ENCODE data around the gene PSPN.

DNA sequence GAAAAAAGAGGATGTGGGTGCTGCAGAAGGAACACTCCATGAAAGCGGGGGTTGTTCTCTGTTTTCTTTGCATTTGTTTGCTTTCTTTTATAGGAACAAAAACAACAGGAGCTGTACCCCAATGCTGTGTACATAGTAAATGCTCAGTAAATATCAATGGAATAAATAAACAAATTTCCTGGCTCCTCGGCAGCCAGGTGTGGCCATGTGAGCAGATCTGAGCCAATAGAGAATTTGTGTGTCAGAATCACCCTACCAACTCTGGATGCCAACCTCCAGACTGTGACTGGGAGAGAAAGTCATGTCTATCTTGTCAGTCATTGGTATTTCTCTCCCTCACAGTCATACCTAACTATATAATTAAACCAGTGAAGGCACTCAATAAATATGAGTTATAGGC is 25.0 kb downstream of the PSPN start:
- no peak for TF ChIP-seq ZNF610 (tag by site-specific recombination; IDR thresholded peaks at IDR 0.05; ENCODE audit: borderline replicate concordance)
- TF ChIP-seq, protein P1, sequence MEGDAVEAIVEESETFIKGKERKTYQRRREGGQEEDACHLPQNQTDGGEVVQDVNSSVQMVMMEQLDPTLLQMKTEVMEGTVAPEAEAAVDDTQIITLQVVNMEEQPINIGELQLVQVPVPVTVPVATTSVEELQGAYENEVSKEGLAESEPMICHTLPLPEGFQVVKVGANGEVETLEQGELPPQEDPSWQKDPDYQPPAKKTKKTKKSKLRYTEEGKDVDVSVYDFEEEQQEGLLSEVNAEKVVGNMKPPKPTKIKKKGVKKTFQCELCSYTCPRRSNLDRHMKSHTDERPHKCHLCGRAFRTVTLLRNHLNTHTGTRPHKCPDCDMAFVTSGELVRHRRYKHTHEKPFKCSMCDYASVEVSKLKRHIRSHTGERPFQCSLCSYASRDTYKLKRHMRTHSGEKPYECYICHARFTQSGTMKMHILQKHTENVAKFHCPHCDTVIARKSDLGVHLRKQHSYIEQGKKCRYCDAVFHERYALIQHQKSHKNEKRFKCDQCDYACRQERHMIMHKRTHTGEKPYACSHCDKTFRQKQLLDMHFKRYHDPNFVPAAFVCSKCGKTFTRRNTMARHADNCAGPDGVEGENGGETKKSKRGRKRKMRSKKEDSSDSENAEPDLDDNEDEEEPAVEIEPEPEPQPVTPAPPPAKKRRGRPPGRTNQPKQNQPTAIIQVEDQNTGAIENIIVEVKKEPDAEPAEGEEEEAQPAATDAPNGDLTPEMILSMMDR (tag by site-specific recombination; IDR thresholded peaks at IDR 0.05) = no peak
- TF ChIP-seq, protein P2, sequence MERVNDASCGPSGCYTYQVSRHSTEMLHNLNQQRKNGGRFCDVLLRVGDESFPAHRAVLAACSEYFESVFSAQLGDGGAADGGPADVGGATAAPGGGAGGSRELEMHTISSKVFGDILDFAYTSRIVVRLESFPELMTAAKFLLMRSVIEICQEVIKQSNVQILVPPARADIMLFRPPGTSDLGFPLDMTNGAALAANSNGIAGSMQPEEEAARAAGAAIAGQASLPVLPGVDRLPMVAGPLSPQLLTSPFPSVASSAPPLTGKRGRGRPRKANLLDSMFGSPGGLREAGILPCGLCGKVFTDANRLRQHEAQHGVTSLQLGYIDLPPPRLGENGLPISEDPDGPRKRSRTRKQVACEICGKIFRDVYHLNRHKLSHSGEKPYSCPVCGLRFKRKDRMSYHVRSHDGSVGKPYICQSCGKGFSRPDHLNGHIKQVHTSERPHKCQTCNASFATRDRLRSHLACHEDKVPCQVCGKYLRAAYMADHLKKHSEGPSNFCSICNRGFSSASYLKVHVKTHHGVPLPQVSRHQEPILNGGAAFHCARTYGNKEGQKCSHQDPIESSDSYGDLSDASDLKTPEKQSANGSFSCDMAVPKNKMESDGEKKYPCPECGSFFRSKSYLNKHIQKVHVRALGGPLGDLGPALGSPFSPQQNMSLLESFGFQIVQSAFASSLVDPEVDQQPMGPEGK (tag by site-specific recombination; IDR thresholded peaks at IDR 0.05) = no peak
- TF ChIP-seq, protein P3, sequence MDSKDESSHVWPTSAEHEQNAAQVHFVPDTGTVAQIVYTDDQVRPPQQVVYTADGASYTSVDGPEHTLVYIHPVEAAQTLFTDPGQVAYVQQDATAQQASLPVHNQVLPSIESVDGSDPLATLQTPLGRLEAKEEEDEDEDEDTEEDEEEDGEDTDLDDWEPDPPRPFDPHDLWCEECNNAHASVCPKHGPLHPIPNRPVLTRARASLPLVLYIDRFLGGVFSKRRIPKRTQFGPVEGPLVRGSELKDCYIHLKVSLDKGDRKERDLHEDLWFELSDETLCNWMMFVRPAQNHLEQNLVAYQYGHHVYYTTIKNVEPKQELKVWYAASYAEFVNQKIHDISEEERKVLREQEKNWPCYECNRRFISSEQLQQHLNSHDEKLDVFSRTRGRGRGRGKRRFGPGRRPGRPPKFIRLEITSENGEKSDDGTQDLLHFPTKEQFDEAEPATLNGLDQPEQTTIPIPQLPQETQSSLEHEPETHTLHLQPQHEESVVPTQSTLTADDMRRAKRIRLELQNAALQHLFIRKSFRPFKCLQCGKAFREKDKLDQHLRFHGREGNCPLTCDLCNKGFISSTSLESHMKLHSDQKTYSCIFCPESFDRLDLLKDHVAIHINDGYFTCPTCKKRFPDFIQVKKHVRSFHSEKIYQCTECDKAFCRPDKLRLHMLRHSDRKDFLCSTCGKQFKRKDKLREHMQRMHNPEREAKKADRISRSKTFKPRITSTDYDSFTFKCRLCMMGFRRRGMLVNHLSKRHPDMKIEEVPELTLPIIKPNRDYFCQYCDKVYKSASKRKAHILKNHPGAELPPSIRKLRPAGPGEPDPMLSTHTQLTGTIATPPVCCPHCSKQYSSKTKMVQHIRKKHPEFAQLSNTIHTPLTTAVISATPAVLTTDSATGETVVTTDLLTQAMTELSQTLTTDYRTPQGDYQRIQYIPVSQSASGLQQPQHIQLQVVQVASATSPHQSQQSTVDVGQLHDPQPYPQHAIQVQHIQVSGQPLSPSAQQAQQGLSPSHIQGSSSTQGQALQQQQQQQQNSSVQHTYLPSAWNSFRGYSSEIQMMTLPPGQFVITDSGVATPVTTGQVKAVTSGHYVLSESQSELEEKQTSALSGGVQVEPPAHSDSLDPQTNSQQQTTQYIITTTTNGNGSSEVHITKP (tag by site-specific recombination; IDR thresholded peaks at IDR 0.05) = no peak
- TF ChIP-seq ZNF76 (tag by site-specific recombination; IDR thresholded peaks at IDR 0.05; ENCODE audit: borderline replicate concordance, low read depth) = no peak
- TF ChIP-seq, protein P4, sequence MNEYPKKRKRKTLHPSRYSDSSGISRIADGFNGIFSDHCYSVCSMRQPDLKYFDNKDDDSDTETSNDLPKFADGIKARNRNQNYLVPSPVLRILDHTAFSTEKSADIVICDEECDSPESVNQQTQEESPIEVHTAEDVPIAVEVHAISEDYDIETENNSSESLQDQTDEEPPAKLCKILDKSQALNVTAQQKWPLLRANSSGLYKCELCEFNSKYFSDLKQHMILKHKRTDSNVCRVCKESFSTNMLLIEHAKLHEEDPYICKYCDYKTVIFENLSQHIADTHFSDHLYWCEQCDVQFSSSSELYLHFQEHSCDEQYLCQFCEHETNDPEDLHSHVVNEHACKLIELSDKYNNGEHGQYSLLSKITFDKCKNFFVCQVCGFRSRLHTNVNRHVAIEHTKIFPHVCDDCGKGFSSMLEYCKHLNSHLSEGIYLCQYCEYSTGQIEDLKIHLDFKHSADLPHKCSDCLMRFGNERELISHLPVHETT (tag by site-specific recombination; IDR thresholded peaks at IDR 0.05) = no peak
- no peak for TF ChIP-seq ZNF274 (IDR thresholded peaks at IDR 0.05; ENCODE audit: low read length)
- TF ChIP-seq ZNF274 (tag by site-specific recombination; IDR thresholded peaks at IDR 0.05; ENCODE audit: borderline replicate concordance) = no peak
- TF ChIP-seq ZNF24 (tag by site-specific recombination; IDR thresholded peaks at IDR 0.05) = no peak
- TF ChIP-seq ZNF302 (tag by site-specific recombination; IDR thresholded peaks at IDR 0.05; ENCODE audit: low read depth) = no peak

All from HEK293 (cell line).